Liver (tissue), 3 donors: ENCODE measurements around the gene PYM1.

ENCODE experiments used
- ATF3 ChIP-seq: IDR thresholded peaks from 2 replicates; pipeline ENCODE4 v1.6.1; 2016; ENCODE audit warnings: antibody characterized with exemption
- CTCF ChIP-seq: fragments of 150-350 bp; IDR thresholded peaks from 2 replicates; pipeline ENCODE4 v1.5.1; 2017; ENCODE audit warnings: improper control_type of control experiment, low read depth, low read length; ENCODE audit not compliant: missing input control
- EGR1 ChIP-seq, 2 donors: IDR thresholded peaks; 2 replicates each; pipeline ENCODE4 v1.6.1; 2016 to 2018; ENCODE audit warnings: antibody characterized with exemption in 2 of 2, low read depth in 2 of 2
- JUND ChIP-seq, 2 donors: IDR thresholded peaks; 2 replicates each; pipeline ENCODE4 v1.6.1; 2016; ENCODE audit warnings: antibody characterized with exemption in 2 of 2
- MAX ChIP-seq: IDR thresholded peaks from 2 replicates; pipeline ENCODE4 v1.6.1; 2016; ENCODE audit warnings: antibody characterized with exemption
- RAD21 ChIP-seq, 2 donors: IDR thresholded peaks; 2 replicates each; pipeline ENCODE4 v1.6.1; 2016; ENCODE audit warnings: antibody characterized with exemption in 2 of 2, mild to moderate bottlenecking in 2 of 2
- REST ChIP-seq: IDR thresholded peaks from 2 replicates; pipeline ENCODE4 v1.6.1; 2016; ENCODE audit warnings: antibody characterized with exemption, mild to moderate bottlenecking
- RXRA ChIP-seq, 2 donors: IDR thresholded peaks; 2 replicates each; pipeline ENCODE4 v1.6.1; 2017 to 2018; ENCODE audit warnings: antibody characterized with exemption in 2 of 2, mild to moderate bottlenecking in 1 of 2
- SP1 ChIP-seq: IDR thresholded peaks from 2 replicates; pipeline ENCODE4 v1.6.1; 2018; ENCODE audit warnings: antibody characterized with exemption, mild to moderate bottlenecking
- TAF1 ChIP-seq: conservative IDR thresholded peaks from 2 replicates; pipeline ENCODE4 v1.6.1; 2016; ENCODE audit warnings: antibody characterized with exemption, mild to moderate bottlenecking
- YY1 ChIP-seq: IDR thresholded peaks from 2 replicates; pipeline ENCODE4 v1.6.1; 2016; ENCODE audit warnings: antibody characterized with exemption, mild to moderate bottlenecking
- donor health status: healthy.
- donor health status: healthy.

GRCh38 chr12:55935738-55936151, 8.1 kb upstream of the PYM1 start:
- TF ChIP-seq CTCF: no peak
- TF ChIP-seq SP1: no peak
- no peak for TF ChIP-seq MAX
- no peak for TF ChIP-seq EGR1 (IDR thresholded peaks at IDR 0.05; ENCODE audit: low read depth in 2 of 2)
- TF ChIP-seq TAF1: no peak
- no peak for TF ChIP-seq YY1
- TF ChIP-seq JUND (IDR thresholded peaks at IDR 0.05): no peak
- no peak for TF ChIP-seq RXRA (IDR thresholded peaks at IDR 0.05)
- TF ChIP-seq REST: no peak
- TF ChIP-seq RAD21 (IDR thresholded peaks at IDR 0.05): no peak
- no peak for TF ChIP-seq ATF3
